Measurements from ENCODE around the gene PTPMT1. TPM values are rescaled to one million over a fixed set of nuclear protein-coding genes. Genes with fewer than 3 reads are reported as not detected.

Gene PTPMT1
- total RNA-seq, 4 donors from 2014 or later: 70.0 to 95.7 (median 83.6) TPM

DNA sequence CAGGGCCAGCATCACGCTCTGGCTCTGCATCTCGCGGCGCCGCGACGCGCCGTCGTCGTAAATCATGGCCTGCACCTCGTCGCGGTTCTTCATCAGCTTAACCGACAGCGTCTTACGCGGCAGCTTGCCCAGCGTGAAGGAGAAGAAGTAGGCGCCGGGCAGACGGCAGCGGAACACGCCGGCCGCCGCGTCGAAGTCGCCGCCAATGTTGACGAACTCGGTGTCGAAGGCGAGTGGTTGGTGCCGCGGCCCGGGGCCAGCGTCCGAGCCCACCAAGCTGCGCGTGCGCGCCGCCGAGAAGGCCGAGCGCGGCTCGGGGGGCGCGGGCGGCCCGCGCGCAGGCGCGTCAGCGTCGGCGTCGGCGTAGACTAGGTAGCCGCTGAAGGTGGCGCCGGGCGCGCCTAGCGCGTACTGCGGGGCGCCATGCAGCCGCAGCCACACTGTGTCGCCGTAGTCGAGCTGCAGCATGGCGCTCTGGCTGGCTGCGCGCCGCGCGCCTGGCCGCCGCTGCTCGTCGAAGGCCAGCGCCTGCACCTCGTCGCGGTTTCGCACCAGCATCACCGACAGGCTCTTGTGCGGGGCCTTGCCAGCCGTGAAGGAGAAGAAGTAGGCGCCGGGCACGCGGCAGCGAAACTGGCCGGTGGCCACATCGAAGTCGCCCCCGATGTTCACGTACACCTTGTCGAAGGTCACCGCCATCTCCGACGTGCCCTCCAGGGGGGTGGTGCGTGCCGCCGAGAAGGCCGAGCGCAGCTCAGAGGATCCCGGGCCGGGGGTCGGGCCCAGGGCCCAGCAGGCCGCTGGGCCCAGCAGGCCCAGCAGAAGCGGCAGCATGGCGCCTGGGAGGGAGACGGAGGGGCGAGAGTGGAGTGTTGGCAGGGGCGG is 24.8 kb downstream of the PTPMT1 start:
- Histone ChIP-seq H3K9me3 (peaks cover 0 to 4% (median 0%) of the 10 kb centered on the region in 3 donors), H3K36me3 (peaks cover 0 to 11% of the 10 kb centered on the region in 2 donors), H3K27ac (peak overlapping the region in 2 of 4 donors; percentile 22 to 64), H3K27me3 (peaks cover 65% of the 10 kb centered on the region), H3K4me3 (peak overlapping the region in 1 of 2 donors; percentile 49), H3K4me1 (peaks cover 0 to 50% (median 11%) of the 10 kb centered on the region in 3 donors)
- WGBS, 2 donors (ENCODE audit: low coverage in 1 of 2): 100% methylated on average over 5 of the region's 122 CpGs; no CpG with 5 or more reads in 1 of the 2 donors
- no peak for TF ChIP-seq POLR2AphosphoS5 (IDR thresholded peaks at IDR 0.05)
- no peak for TF ChIP-seq EP300 (IDR thresholded peaks at IDR 0.05)
- TF ChIP-seq POLR2A (IDR thresholded peaks at IDR 0.05): no peak
- TF ChIP-seq CTCF (IDR thresholded peaks at IDR 0.05): no peak
- ATAC-seq: no peak

- no peak overlapping the region for H3K4me3 ChIP-seq
- WGBS, 2 donors (ENCODE audit: low coverage in 1 of 2): 50 to 86% methylated on average over 1 to 2 of the region's 7 CpGs
- no peaks in the 10 kb centered on the region for H3K36me3 ChIP-seq
- H3K27me3 ChIP-seq: peaks cover 66% of the 10 kb centered on the region
- peaks cover 0 to 4% (median 0%) of the 10 kb centered on the region in 3 donors for H3K9me3 ChIP-seq
- no peak for TF ChIP-seq CTCF (IDR thresholded peaks at IDR 0.05)
- no peak for TF ChIP-seq POLR2A (IDR thresholded peaks at IDR 0.05)
- no peak for TF ChIP-seq EP300 (IDR thresholded peaks at IDR 0.05)
- no peak for TF ChIP-seq POLR2AphosphoS5 (IDR thresholded peaks at IDR 0.05)
- no peak overlapping the region for H3K27ac ChIP-seq
- peaks cover 0 to 43% (median 11%) of the 10 kb centered on the region in 3 donors for H3K4me1 ChIP-seq
- ATAC-seq: no peak
Measured at GRCh38 chr11:47591764-47592163, 26.4 kb downstream of the PTPMT1 start.

DNA sequence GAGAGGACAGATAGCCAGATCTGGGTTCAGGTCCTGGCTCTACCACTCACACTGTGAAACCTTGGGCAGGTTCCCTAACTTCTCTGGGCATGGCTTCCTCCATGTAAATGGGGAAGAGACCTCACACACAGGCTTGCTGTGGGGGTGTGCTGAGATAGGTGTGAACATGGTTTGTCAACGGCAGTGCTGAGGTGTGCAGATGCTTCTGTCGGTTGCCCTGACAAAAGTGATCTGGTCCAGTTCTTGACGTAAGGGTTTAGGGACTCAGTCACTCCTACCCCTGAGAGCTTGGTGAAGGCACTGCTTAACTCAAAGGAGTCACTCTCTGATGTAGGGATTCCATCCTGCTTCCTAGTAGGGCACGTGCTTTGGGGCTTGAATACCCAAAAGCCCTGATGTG is 26.9 kb downstream of the PTPMT1 start:
- Histone ChIP-seq H3K27me3 (peaks cover 66% of the 10 kb centered on the region), H3K4me1 (peaks cover 0 to 38% (median 11%) of the 10 kb centered on the region in 3 donors), H3K36me3 (no peaks in the 10 kb centered on the region), H3K4me3 (no peak overlapping the region), H3K9me3 (peaks cover 0 to 4% (median 0%) of the 10 kb centered on the region in 3 donors), H3K27ac (no peak overlapping the region)
- ATAC-seq: no peak
- TF ChIP-seq CTCF (IDR thresholded peaks at IDR 0.05) (no peak), EP300 (IDR thresholded peaks at IDR 0.05) (no peak), POLR2AphosphoS5 (IDR thresholded peaks at IDR 0.05) (no peak)
- 68% methylated on average over 3 of the region's 4 CpGs; no CpG with 5 or more reads in 1 of the 2 donors for WGBS, 2 donors (ENCODE audit: low coverage in 1 of 2)

GRCh38 chr11:47592970-47593369 is 27.6 kb downstream of the PTPMT1 start:
- Histone ChIP-seq H3K27ac (no peak overlapping the region), H3K9me3 (peaks cover 0 to 4% (median 0%) of the 10 kb centered on the region in 3 donors), H3K4me3 (no peak overlapping the region), H3K36me3 (no peaks in the 10 kb centered on the region), H3K27me3 (peaks cover 66% of the 10 kb centered on the region), H3K4me1 (peaks cover 0 to 33% (median 11%) of the 10 kb centered on the region in 3 donors)
- no peak for ATAC-seq
- TF ChIP-seq CTCF (IDR thresholded peaks at IDR 0.05) (no peak), EP300 (IDR thresholded peaks at IDR 0.05) (no peak), POLR2A (IDR thresholded peaks at IDR 0.05) (no peak)
- WGBS, 2 donors (ENCODE audit: low coverage in 1 of 2): 83 to 100% methylated on average over 1 of the region's 2 CpGs
